HepG2 (cell line): ENCODE measurements around the gene ZFP92. TPM values are rescaled to one million over a fixed set of nuclear protein-coding genes. Genes with fewer than 3 reads are reported as not detected.

Experiments used
- ATAC-seq: fragments of 200-7000 bp; cut with Tn5 transposase; 3 replicates; pipeline ENCODE4 v1.9.1; 2020; ENCODE audit warnings: mild to moderate bottlenecking, moderate library complexity
- BruUV-seq: library from RNA; stranded (reverse); fragments of 400-500 nt; replicated peaks from 2 replicates; lab custom pipeline; 2021; lab: Mats Ljungman, UMichigan
- CTCF ChIA-PET: fragments of 300-600 bp; formaldehyde crosslinking; extraction: SDS; loops from one replicate; lab custom pipeline; 2021; ENCODE audit warnings: low total read pairs, inconsistent platforms, low intra/inter-chr PET ratio; lab: Yijun Ruan, JAX
- POLR2A ChIA-PET: fragments of 350-600 bp; sonication (Branson Sonifier 250); formaldehyde crosslinking; loops from one replicate; lab custom pipeline; 2020; ENCODE audit warnings: antibody characterized with exemption, inconsistent platforms; lab: Yijun Ruan, JAX
- DNase-seq: peaks from one replicate; pipeline ENCODE4 v3.0.0-alpha.2; 2015; ENCODE audit warnings: low spot score
- FAIRE-seq: peaks from 3 replicates; lab custom pipeline; 2011; peaks lifted over from hg19 to GRCh38; lab: Jason Lieb, UNC
- H2AFZ ChIP-seq: one replicate; pipeline ENCODE4 v1.6.1; 2011; ENCODE audit warnings: low read length, inconsistent platforms
- H3K27ac ChIP-seq: fragments of 300-600 bp; 3 replicates; pipeline ENCODE4 v1.8.0; 2011; ENCODE audit warnings: mixed run types, mild to moderate bottlenecking, mixed read lengths, low read length, inconsistent platforms; ENCODE audit not compliant: insufficient read depth; ENCODE audit errors: extremely low read length
- H3K27me3 ChIP-seq, 2 experiments: fragments of 200-600 bp in 1 of 2; 2 replicates in 1 of 2; 3 replicates in 1 of 2; pipeline versions ENCODE4 v1.6.0 to v1.8.0; 2011; ENCODE audit warnings: low read length in 2 of 2, mild to moderate bottlenecking in 2 of 2, moderate library complexity in 2 of 2, inconsistent platforms in 1 of 2; ENCODE audit not compliant: insufficient read depth in 2 of 2, control insufficient read depth in 1 of 2
- H3K36me3 ChIP-seq, 2 experiments: fragments of 200-600 bp in 1 of 2; replicated peaks in 1 of 2; 2 replicates in 1 of 2; 3 replicates in 1 of 2; pipeline versions ENCODE4 v1.5.1 to v1.8.0; 2011; ENCODE audit warnings: low read length in 2 of 2, inconsistent platforms in 1 of 2; ENCODE audit not compliant: insufficient read depth in 2 of 2, control insufficient read depth in 1 of 2
- H3K4me1 ChIP-seq: 2 replicates; pipeline ENCODE4 v1.5.1; 2012; ENCODE audit warnings: low read length, inconsistent platforms; ENCODE audit not compliant: insufficient read depth
- H3K4me2 ChIP-seq: 2 replicates; pipeline ENCODE4 v1.6.0; 2011; ENCODE audit warnings: low read depth, low read length, inconsistent platforms
- H3K4me3 ChIP-seq, 3 experiments: fragments of 200-600 bp in 1 of 3; sonication (generic), shearing (Covaris generic) in 1 of 3; replicated peaks in 1 of 3; 2 replicates each; pipeline ENCODE4 v1.5.1; 2011 to 2016; ENCODE audit warnings: low read length in 3 of 3, inconsistent platforms in 2 of 3, low read depth in 2 of 3, mild to moderate bottlenecking in 2 of 3, control low read depth in 1 of 3, mixed read lengths in 1 of 3; ENCODE audit not compliant: insufficient read depth in 1 of 3
- H3K79me2 ChIP-seq: one replicate; pipeline ENCODE4 v1.6.1; 2011; ENCODE audit warnings: low read length, inconsistent platforms; ENCODE audit not compliant: insufficient read depth
- H3K9ac ChIP-seq: 2 replicates; pipeline ENCODE4 v1.6.0; 2011; ENCODE audit warnings: mild to moderate bottlenecking, low read depth, low read length, inconsistent platforms; ENCODE audit not compliant: insufficient read depth
- H3K9me3 ChIP-seq: 2 replicates; pipeline ENCODE4 v1.5.1; 2012; ENCODE audit warnings: mild to moderate bottlenecking, low read length
- H4K20me1 ChIP-seq: 2 replicates; pipeline ENCODE4 v1.6.0; 2011; ENCODE audit warnings: inconsistent platforms, mild to moderate bottlenecking, low read length, moderate library complexity; ENCODE audit not compliant: insufficient read depth
- FLYWCH1 ChIP-seq: sonication (generic); formaldehyde crosslinking; IDR thresholded peaks from 2 replicates; pipeline ENCODE4 v1.8.1; 2023; ENCODE audit warnings: mild to moderate bottlenecking, missing genetic modification reagents
- FOXC1 ChIP-seq: sonication (generic); formaldehyde crosslinking; IDR thresholded peaks from 2 replicates; pipeline ENCODE4 v1.8.0; 2022; ENCODE audit warnings: mild to moderate bottlenecking, missing genetic modification reagents, borderline replicate concordance
- HOXA3 ChIP-seq: sonication (generic); formaldehyde crosslinking; IDR thresholded peaks from 2 replicates; pipeline ENCODE4 v1.5.0; 2020; ENCODE audit warnings: missing genetic modification reagents
- HOXD1 ChIP-seq: sonication (generic); formaldehyde crosslinking; IDR thresholded peaks from 2 replicates; pipeline ENCODE4 v1.5.0; 2020; ENCODE audit warnings: missing genetic modification reagents
- KDM2A ChIP-seq: sonication (generic); formaldehyde crosslinking; IDR thresholded peaks from 2 replicates; pipeline ENCODE4 v1.4.0; 2020; ENCODE audit warnings: low read depth, missing genetic modification reagents, borderline replicate concordance
- KDM5B ChIP-seq: sonication (generic); formaldehyde crosslinking; IDR thresholded peaks from 2 replicates; pipeline ENCODE4 v1.4.0; 2020; ENCODE audit warnings: missing genetic modification reagents, mild to moderate bottlenecking, borderline replicate concordance
- SALL1 ChIP-seq: sonication (generic); formaldehyde crosslinking; IDR thresholded peaks from 2 replicates; pipeline ENCODE4 v1.8.0; 2022; ENCODE audit warnings: mild to moderate bottlenecking, missing genetic modification reagents
- SUZ12 ChIP-seq: fragments of 150-350 bp; IDR thresholded peaks from 2 replicates; pipeline ENCODE4 v1.6.1; 2014; ENCODE audit warnings: low read depth, low read length
- XRCC5 ChIP-seq: fragments of 200-400 bp; formaldehyde crosslinking; optimal IDR thresholded peaks from 2 replicates; pipeline ENCODE3; 2017; ENCODE audit warnings: mild to moderate bottlenecking, low read length
- YY1 ChIP-seq: IDR thresholded peaks from 2 replicates; pipeline ENCODE4 v1.6.1; 2011; ENCODE audit warnings: low read length, low read depth, moderate library complexity, mild to moderate bottlenecking; ENCODE audit not compliant: insufficient read depth, insufficient replicate concordance
- ZSCAN21 ChIP-seq: sonication (generic); formaldehyde crosslinking; IDR thresholded peaks from 2 replicates; pipeline ENCODE4 v1.8.0; 2022; ENCODE audit warnings: mild to moderate bottlenecking, missing genetic modification reagents, moderate library complexity, borderline replicate concordance
- WGBS: methylation state at CpG from one replicate; pipeline ENCODE4 v1.1.6; 2017; ENCODE audit warnings: low lambda C conversion rate; 5-methylcytosine and 5-hydroxymethylcytosine counted together
- in situ Hi-C: cut with HindIII; loops from 2 replicates; pipeline ENCODE4 v1.10.0; 2017; ENCODE audit warnings: low pct_unique_long_range_greater_than_20kb; ENCODE audit not compliant: extremely low pct_ligation_motif_present
- intact Hi-C: fragments of 100-400 bp; cut with micrococcal nuclease; formaldehyde crosslinking; loops from one replicate; pipeline ENCODE4 v1.10.0; 2022; ENCODE audit not compliant: unreplicated experiment
- polyA plus RNA-seq, 8 experiments: library from polyadenylated mRNA; depleted of rRNA in 3 of 8; stranded (reverse) in 7 of 8; unstranded in 1 of 8; fragments of >200 nt; fragmentation: Illumina TruSeq in 4 of 8; extraction: Trizol in 4 of 8; gene quantifications; 2 replicates each; pipeline versions ENCODE4 v1.2.1 to v1.2.3, GENCODE V29; 2011 to 2016; ENCODE audit warnings: low read depth in 4 of 8, missing spikeins in 1 of 8, mixed read lengths in 1 of 8; ENCODE audit not compliant: insufficient read depth in 1 of 8
- total RNA-seq, 5 experiments: library from RNA; depleted of rRNA; stranded (reverse); fragments of >200 nt; fragmentation: Illumina TruSeq; extraction: Trizol; gene quantifications; 2 replicates each; pipeline ENCODE4 v1.2.3, GENCODE V29; 2016; ENCODE audit warnings: low read depth in 1 of 5
- TF ChIP-seq, protein P1 (sequence below): conservative IDR thresholded peaks from 2 replicates; pipeline ENCODE4 v1.6.1; 2018; ENCODE audit warnings: missing genetic modification reagents
- TF ChIP-seq, protein P2 (sequence below): sonication (generic); formaldehyde crosslinking; IDR thresholded peaks from 2 replicates; pipeline ENCODE4 v1.4.0; 2020; ENCODE audit warnings: missing genetic modification reagents, borderline replicate concordance
- TF ChIP-seq, protein P3 (sequence below): sonication (generic); formaldehyde crosslinking; IDR thresholded peaks from 2 replicates; pipeline ENCODE4 v1.5.0; 2020; ENCODE audit warnings: mild to moderate bottlenecking, missing genetic modification reagents, moderate library complexity

The ZFP92 gene
- total and polyA plus RNA-seq, 2 of the 13 experiments (the other 11 are each of a cell fraction or from before 2014, with no cell fraction given) = 0.02 TPM; not detected in 1

DNA sequence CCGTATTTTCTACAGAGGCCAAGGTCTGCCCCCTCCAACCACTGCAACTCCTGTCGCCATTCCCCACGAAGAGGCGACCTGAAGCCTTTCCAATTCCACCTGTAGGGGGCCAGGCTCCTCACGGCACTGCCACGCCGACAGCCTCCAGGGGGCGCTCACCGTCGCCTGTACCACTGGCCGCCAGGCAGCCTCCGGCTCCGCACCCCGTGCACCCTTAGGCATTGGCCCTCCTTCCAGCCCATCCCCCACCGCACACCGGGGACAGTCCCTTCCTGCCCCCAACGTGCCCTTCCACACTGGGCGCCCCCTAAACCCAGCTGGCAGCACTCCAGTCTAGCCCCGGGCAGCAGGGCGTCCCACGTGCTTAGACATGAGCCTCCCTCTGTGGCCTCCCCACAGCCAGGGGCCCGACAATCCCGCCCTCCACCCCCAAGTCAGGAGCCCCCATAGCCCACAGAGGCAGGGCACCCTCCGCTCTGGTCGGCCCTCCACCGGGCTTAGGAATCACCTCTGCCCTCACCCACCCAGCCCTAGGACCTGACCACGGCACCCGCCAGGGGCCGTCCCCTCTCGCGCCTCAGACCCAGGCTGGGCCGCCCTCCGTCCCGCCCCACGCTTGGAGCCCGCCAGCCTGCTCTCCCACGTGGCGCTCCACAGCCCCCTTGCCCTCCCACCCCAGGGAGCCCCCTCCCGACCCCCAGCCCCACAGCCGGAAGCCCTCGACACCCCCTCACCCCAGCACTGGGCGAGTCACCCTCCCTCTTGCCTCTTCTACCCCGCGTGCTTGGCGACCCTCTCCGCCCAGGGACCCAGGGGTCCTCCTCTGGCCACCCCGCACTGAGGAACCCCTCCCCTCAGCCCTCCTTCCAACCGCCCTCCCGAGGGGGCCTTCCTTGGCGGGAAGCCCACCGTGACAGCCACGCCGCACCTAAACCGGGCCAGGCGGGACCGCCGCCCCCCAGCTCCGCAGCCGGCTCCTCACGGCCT lies 10.8 kb upstream of the ZFP92 start:
- no peaks in the 10 kb centered on the region for H3K9me3 ChIP-seq
- 86% methylated on average over 13 of the region's 60 CpGs for WGBS
- POLR2A ChIA-PET = no interaction called here
- no peak overlapping the region for H3K9ac ChIP-seq
- no peak overlapping the region for H3K4me2 ChIP-seq
- H3K4me3 ChIP-seq = no peak overlapping the region
- H3K27me3 ChIP-seq = no peaks in the 10 kb centered on the region; a peak in 1 of 5 replicates
- H3K79me2 ChIP-seq = no peaks in the 10 kb centered on the region
- intact Hi-C loops (no loop called here), in situ Hi-C loops (no loop called here)
- H4K20me1 ChIP-seq = no peaks in the 10 kb centered on the region
- H3K27ac ChIP-seq = no peak overlapping the region
- FAIRE-seq (peak; percentile 85), DNase-seq (peak; percentile 29), ATAC-seq (peak; percentile 88)
- no peaks in the 10 kb centered on the region for H3K36me3 ChIP-seq
- H3K4me1 ChIP-seq = no peaks in the 10 kb centered on the region
- no peak overlapping the region for H2AFZ ChIP-seq
- no TSS peak for BruUV-seq
- CTCF ChIA-PET = interaction anchor here (1.4 kb wide), 1 partner anchor 38 kb away, joined by 10 read pairs; no protein-coding TSS in a partner anchor
- TF ChIP-seq XRCC5 (peak; percentile 82), SUZ12 (no peak), HOXD1 (no peak), YY1 (peak; percentile 55), SALL1 (CRISPR knock-in tag) (peak; percentile 30; the same call in 1 of the 2 replicates), FLYWCH1 (no peak), KDM5B (CRISPR knock-in tag) (no peak), KDM2A (CRISPR knock-in tag) (peak; percentile 65), ZSCAN21 (no peak), FOXC1 (CRISPR knock-in tag) (no peak), HOXA3 (peak; percentile 30; the same call in 1 of the 2 replicates)
- TF ChIP-seq, protein P1, sequence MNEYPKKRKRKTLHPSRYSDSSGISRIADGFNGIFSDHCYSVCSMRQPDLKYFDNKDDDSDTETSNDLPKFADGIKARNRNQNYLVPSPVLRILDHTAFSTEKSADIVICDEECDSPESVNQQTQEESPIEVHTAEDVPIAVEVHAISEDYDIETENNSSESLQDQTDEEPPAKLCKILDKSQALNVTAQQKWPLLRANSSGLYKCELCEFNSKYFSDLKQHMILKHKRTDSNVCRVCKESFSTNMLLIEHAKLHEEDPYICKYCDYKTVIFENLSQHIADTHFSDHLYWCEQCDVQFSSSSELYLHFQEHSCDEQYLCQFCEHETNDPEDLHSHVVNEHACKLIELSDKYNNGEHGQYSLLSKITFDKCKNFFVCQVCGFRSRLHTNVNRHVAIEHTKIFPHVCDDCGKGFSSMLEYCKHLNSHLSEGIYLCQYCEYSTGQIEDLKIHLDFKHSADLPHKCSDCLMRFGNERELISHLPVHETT (CRISPR knock-in tag) = no peak
- TF ChIP-seq, protein P2, sequence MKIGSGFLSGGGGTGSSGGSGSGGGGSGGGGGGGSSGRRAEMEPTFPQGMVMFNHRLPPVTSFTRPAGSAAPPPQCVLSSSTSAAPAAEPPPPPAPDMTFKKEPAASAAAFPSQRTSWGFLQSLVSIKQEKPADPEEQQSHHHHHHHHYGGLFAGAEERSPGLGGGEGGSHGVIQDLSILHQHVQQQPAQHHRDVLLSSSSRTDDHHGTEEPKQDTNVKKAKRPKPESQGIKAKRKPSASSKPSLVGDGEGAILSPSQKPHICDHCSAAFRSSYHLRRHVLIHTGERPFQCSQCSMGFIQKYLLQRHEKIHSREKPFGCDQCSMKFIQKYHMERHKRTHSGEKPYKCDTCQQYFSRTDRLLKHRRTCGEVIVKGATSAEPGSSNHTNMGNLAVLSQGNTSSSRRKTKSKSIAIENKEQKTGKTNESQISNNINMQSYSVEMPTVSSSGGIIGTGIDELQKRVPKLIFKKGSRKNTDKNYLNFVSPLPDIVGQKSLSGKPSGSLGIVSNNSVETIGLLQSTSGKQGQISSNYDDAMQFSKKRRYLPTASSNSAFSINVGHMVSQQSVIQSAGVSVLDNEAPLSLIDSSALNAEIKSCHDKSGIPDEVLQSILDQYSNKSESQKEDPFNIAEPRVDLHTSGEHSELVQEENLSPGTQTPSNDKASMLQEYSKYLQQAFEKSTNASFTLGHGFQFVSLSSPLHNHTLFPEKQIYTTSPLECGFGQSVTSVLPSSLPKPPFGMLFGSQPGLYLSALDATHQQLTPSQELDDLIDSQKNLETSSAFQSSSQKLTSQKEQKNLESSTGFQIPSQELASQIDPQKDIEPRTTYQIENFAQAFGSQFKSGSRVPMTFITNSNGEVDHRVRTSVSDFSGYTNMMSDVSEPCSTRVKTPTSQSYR (CRISPR knock-in tag) = peak; percentile 59; the same call in 1 of the 2 replicates
- TF ChIP-seq, protein P3, sequence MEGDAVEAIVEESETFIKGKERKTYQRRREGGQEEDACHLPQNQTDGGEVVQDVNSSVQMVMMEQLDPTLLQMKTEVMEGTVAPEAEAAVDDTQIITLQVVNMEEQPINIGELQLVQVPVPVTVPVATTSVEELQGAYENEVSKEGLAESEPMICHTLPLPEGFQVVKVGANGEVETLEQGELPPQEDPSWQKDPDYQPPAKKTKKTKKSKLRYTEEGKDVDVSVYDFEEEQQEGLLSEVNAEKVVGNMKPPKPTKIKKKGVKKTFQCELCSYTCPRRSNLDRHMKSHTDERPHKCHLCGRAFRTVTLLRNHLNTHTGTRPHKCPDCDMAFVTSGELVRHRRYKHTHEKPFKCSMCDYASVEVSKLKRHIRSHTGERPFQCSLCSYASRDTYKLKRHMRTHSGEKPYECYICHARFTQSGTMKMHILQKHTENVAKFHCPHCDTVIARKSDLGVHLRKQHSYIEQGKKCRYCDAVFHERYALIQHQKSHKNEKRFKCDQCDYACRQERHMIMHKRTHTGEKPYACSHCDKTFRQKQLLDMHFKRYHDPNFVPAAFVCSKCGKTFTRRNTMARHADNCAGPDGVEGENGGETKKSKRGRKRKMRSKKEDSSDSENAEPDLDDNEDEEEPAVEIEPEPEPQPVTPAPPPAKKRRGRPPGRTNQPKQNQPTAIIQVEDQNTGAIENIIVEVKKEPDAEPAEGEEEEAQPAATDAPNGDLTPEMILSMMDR (CRISPR knock-in tag) = peak; percentile 92
